Astrocyte (in vitro differentiated cells and primary cell): Measurements from ENCODE around the gene SYCP1.

Source experiments
- EZH2 ChIP-seq: IDR thresholded peaks from 2 replicates; pipeline ENCODE4 v1.6.1; 2012; ENCODE audit warnings: mild to moderate bottlenecking, low read length, inconsistent platforms; ENCODE audit not compliant: insufficient read depth
- TF ChIP-seq, protein P1 (sequence below): IDR thresholded peaks from 2 replicates; pipeline ENCODE4 v1.5.1; 2011; ENCODE audit warnings: low read depth, mild to moderate bottlenecking, inconsistent platforms, low read length, moderate library complexity; ENCODE audit not compliant: insufficient read depth

DNA sequence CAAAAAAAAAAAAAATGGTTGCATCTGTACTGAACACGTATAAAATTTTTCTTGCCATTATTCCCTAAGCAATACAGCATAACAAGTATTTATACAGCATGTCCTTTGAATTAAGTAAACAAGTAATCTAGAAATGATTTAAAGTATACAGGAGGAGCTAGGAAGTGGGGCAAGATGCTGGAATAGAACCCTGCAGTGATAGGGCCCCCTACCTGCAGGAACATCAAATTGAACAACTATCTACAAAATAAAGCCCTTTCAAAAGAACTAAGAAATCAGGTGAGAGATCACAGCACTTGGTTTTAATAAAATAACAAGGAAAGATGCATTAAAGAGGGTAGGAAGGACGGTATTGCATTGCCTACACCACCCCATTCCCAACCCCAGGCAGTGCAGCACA is 185.8 kb downstream of the SYCP1 start:
- TF ChIP-seq, protein P1, sequence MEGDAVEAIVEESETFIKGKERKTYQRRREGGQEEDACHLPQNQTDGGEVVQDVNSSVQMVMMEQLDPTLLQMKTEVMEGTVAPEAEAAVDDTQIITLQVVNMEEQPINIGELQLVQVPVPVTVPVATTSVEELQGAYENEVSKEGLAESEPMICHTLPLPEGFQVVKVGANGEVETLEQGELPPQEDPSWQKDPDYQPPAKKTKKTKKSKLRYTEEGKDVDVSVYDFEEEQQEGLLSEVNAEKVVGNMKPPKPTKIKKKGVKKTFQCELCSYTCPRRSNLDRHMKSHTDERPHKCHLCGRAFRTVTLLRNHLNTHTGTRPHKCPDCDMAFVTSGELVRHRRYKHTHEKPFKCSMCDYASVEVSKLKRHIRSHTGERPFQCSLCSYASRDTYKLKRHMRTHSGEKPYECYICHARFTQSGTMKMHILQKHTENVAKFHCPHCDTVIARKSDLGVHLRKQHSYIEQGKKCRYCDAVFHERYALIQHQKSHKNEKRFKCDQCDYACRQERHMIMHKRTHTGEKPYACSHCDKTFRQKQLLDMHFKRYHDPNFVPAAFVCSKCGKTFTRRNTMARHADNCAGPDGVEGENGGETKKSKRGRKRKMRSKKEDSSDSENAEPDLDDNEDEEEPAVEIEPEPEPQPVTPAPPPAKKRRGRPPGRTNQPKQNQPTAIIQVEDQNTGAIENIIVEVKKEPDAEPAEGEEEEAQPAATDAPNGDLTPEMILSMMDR, result no peak
- TF ChIP-seq EZH2, result no peak
